IPS-20b (cell line): ENCODE data around the gene CRADD.

Experiments
- H3K27ac ChIP-seq: one replicate; pipeline ENCODE4 v1.5.1; 2013; ENCODE audit warnings: low read length
- H3K27me3 ChIP-seq: 2 replicates; pipeline ENCODE4 v1.6.1; 2013; ENCODE audit warnings: mild to moderate bottlenecking, low read length, inconsistent platforms; ENCODE audit not compliant: insufficient read depth
- H3K36me3 ChIP-seq: 2 replicates; pipeline ENCODE4 v1.6.1; 2013; ENCODE audit warnings: low read depth, mild to moderate bottlenecking, inconsistent platforms, low read length, moderate library complexity; ENCODE audit not compliant: insufficient read depth
- H3K4me1 ChIP-seq: 2 replicates; pipeline ENCODE4 v1.6.1; 2013; ENCODE audit warnings: mild to moderate bottlenecking, control low read depth, inconsistent platforms, low read length, moderate library complexity; ENCODE audit not compliant: insufficient read depth
- H3K4me3 ChIP-seq: 2 replicates; pipeline ENCODE4 v1.5.1; 2013; ENCODE audit warnings: mild to moderate bottlenecking, low read length, inconsistent platforms
- H3K9ac ChIP-seq: 2 replicates; pipeline ENCODE4 v1.6.1; 2013; ENCODE audit warnings: low read depth, mild to moderate bottlenecking, inconsistent platforms, low read length, moderate library complexity
- H3K9me3 ChIP-seq: 2 replicates; pipeline ENCODE4 v1.6.1; 2013; ENCODE audit warnings: mild to moderate bottlenecking, low read depth, low read length, inconsistent platforms; ENCODE audit not compliant: insufficient read depth

Gene CRADD

GRCh38 chr12:93911396-93911795, 234.2 kb downstream of the CRADD start:
- Histone ChIP-seq H3K4me3 (no peak overlapping the region), H3K4me1 (no peaks in the 10 kb centered on the region)

GRCh38 chr12:93912086-93912733, 235.0 kb downstream of the CRADD start:
- Histone ChIP-seq H3K27ac (no peak overlapping the region), H3K4me3 (no peak overlapping the region), H3K36me3 (no peaks in the 10 kb centered on the region), H3K27me3 (no peaks in the 10 kb centered on the region), H3K9me3 (no peaks in the 10 kb centered on the region), H3K4me1 (no peaks in the 10 kb centered on the region), H3K9ac (no peak overlapping the region)

More at GRCh38 chr12:93911396-93911795, 234.2 kb downstream of the CRADD start:
- no peak overlapping the region for H3K27ac ChIP-seq
- H3K27me3 ChIP-seq, result no peaks in the 10 kb centered on the region
- H3K9me3 ChIP-seq, result no peaks in the 10 kb centered on the region
- H3K9ac ChIP-seq, result no peak overlapping the region
- no peaks in the 10 kb centered on the region for H3K36me3 ChIP-seq

DNA sequence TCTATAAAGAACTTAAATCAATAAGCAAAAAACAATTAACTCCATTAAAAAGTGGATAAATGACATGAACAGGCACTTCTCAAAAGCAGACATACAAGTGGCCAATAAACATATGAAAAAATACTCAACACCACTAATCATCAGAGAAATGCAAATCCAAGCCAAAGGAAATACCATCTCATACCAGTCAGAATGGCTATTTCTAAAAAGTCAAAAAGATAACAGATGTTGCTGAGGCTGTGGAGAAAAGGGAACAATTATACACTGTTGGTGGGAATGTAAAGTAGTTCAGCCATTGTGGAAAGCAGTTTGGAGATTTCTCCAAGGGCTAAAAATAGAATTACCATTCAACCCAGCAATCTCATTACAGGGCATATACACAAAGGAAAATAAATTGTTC, 236.7 kb downstream of the CRADD start:
- H3K9me3 ChIP-seq, result no peaks in the 10 kb centered on the region
- H3K36me3 ChIP-seq, result no peaks in the 10 kb centered on the region
- no peaks in the 10 kb centered on the region for H3K4me1 ChIP-seq
- no peak overlapping the region for H3K4me3 ChIP-seq
- no peak overlapping the region for H3K27ac ChIP-seq
- H3K9ac ChIP-seq, result no peak overlapping the region
- no peaks in the 10 kb centered on the region for H3K27me3 ChIP-seq

GRCh38 chr12:93914281-93914680, 237.1 kb downstream of the CRADD start:
- no peak overlapping the region for H3K9ac ChIP-seq
- H3K27ac ChIP-seq, result no peak overlapping the region
- H3K27me3 ChIP-seq, result no peaks in the 10 kb centered on the region
- no peak overlapping the region for H3K4me3 ChIP-seq
- no peaks in the 10 kb centered on the region for H3K9me3 ChIP-seq
- no peaks in the 10 kb centered on the region for H3K4me1 ChIP-seq
- no peaks in the 10 kb centered on the region for H3K36me3 ChIP-seq

GRCh38 chr12:93915411-93915810, 238.2 kb downstream of the CRADD start:
- Histone ChIP-seq H3K4me1 (no peaks in the 10 kb centered on the region), H3K27ac (no peak overlapping the region)

DNA sequence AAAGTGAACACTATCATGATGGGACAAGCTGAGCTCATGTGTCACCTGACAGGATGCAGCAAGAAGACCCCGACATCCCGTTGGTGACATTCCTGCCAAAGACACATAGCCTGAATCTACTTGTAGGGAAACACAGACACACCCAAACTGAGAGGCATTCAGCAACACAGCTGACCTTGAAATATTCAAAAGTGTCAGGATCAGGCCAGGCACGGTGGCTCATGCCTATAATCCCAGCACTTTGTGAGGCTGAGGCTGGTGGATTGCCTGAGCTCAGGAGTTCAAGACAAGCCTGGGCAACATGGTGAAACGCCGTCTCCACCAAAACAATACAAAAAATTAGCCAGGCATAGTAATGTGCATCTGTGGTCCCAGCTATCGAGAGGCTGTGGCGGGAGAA, 239.2 kb downstream of the CRADD start:
- no peak overlapping the region for H3K9ac ChIP-seq
- H3K4me3 ChIP-seq, result no peak overlapping the region
- H3K27ac ChIP-seq, result no peak overlapping the region
- H3K9me3 ChIP-seq, result no peaks in the 10 kb centered on the region
- H3K27me3 ChIP-seq, result no peaks in the 10 kb centered on the region
- no peaks in the 10 kb centered on the region for H3K36me3 ChIP-seq
- no peaks in the 10 kb centered on the region for H3K4me1 ChIP-seq

More at GRCh38 chr12:93915411-93915810, 238.2 kb downstream of the CRADD start:
- no peak overlapping the region for H3K4me3 ChIP-seq
- no peaks in the 10 kb centered on the region for H3K9me3 ChIP-seq
- H3K27me3 ChIP-seq, result no peaks in the 10 kb centered on the region
- H3K36me3 ChIP-seq, result no peaks in the 10 kb centered on the region
- no peak overlapping the region for H3K9ac ChIP-seq

DNA sequence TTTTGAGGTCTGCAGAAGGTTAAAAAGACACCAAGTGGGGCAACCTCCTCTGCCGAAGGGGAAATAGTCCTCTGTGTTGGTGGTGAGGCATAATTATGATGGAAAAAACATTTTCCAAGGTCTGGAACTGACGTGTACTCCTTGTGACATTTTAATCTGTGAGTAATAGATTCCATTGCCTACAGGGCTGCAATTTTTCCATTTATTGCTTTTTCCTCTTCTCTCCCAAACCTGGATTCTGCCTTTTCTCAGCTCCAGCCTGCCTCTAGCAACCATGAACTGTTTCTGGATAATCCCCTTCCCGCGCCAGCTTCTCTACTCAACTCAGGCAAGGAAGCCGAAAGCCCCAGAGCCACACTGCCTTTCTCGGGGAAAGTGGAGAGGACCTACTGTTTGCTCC, 241.1 kb downstream of the CRADD start:
- H3K4me3 ChIP-seq, result no peak overlapping the region
- no peak overlapping the region for H3K9ac ChIP-seq
- no peak overlapping the region for H3K27ac ChIP-seq
- H3K4me1 ChIP-seq, result no peaks in the 10 kb centered on the region
- H3K36me3 ChIP-seq, result no peaks in the 10 kb centered on the region
- no peaks in the 10 kb centered on the region for H3K27me3 ChIP-seq
- H3K9me3 ChIP-seq, result no peaks in the 10 kb centered on the region

GRCh38 chr12:93918900-93919299, 241.7 kb downstream of the CRADD start:
- Histone ChIP-seq H3K27me3 (no peaks in the 10 kb centered on the region), H3K4me1 (no peaks in the 10 kb centered on the region), H3K27ac (no peak overlapping the region), H3K9me3 (no peaks in the 10 kb centered on the region), H3K4me3 (no peak overlapping the region), H3K9ac (no peak overlapping the region), H3K36me3 (no peaks in the 10 kb centered on the region)

GRCh38 chr12:93921521-93921920, 244.3 kb downstream of the CRADD start:
- Histone ChIP-seq H3K4me3 (no peak overlapping the region), H3K4me1 (no peaks in the 10 kb centered on the region), H3K9ac (no peak overlapping the region), H3K27ac (no peak overlapping the region), H3K27me3 (no peaks in the 10 kb centered on the region), H3K36me3 (no peaks in the 10 kb centered on the region), H3K9me3 (peaks cover 13% of the 10 kb centered on the region)

DNA sequence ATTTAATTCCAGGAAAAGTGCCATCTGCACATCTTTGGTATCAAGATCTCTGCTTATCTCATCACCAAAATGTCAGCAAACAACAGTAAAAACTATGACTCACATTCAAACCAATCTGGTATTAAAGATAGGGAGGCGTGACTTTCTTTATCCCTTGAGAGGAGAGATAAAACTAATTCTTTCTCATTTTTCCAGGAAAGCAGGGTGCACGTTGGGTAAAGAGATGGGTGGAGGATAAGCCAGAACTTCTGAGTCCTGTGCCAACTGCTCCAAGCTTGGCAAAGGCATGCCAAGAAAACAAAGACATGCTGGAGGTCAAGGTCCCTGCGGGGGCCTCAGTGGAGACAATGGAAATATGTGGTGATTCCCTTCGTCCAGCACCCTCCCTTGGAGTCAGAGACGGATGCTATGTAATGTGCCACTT, 245.4 kb downstream of the CRADD start:
- Histone ChIP-seq H3K9me3 (peaks cover 19% of the 10 kb centered on the region), H3K4me3 (no peak overlapping the region), H3K4me1 (no peaks in the 10 kb centered on the region), H3K27me3 (no peaks in the 10 kb centered on the region), H3K36me3 (no peaks in the 10 kb centered on the region), H3K27ac (no peak overlapping the region), H3K9ac (no peak overlapping the region)

GRCh38 chr12:93924367-93924766, 247.2 kb downstream of the CRADD start:
- no peak overlapping the region for H3K4me3 ChIP-seq
- H3K9ac ChIP-seq, result no peak overlapping the region
- no peaks in the 10 kb centered on the region for H3K27me3 ChIP-seq
- no peaks in the 10 kb centered on the region for H3K36me3 ChIP-seq
- H3K4me1 ChIP-seq, result no peaks in the 10 kb centered on the region
- H3K9me3 ChIP-seq, result peaks cover 19% of the 10 kb centered on the region
- H3K27ac ChIP-seq, result no peak overlapping the region

DNA sequence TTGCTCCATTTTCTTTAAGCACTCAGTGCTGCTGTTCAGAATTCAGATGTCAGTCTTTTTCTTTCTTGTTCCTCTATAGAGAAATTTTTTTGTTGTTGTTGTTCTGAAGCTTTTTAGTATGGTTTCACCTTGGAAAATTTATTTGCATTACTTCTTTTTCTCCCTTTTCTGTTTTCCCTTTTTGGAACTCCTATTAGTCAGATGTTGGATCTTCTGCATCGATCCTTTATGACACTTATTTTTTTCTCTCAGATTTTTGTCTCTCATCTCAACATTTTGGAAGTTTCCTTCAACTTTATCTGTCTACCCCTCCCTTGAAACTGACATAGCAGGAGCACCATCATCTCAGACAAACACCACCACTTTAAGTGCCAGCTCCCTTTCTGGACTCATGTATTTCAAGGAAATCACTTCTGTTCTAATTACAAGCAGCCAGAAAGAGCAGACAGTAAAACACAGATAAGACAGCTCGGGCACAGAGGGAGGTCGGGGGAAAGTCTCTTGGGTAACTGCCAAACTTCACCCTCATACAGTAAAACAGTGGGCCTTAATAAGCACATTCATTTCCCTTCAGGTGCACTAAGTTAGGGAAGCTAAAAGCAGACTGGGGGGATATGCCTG, 248.5 kb downstream of the CRADD start:
- H3K27ac ChIP-seq, result no peak overlapping the region

More for the DNA sequence above, 248.5 kb downstream of the CRADD start:
- Histone ChIP-seq H3K9me3 (peaks cover 19% of the 10 kb centered on the region), H3K9ac (no peak overlapping the region), H3K27me3 (no peaks in the 10 kb centered on the region), H3K4me3 (no peak overlapping the region), H3K36me3 (no peaks in the 10 kb centered on the region), H3K4me1 (no peaks in the 10 kb centered on the region)
